Measurements from ENCODE around the gene MYD88. TPM values are rescaled to one million over a fixed set of nuclear protein-coding genes. Genes with fewer than 3 reads are reported as not detected.

MYD88 gene
- total and polyA plus RNA-seq, 9 of the 15 experiments (the other 6 are each of a cell fraction or from before 2014, with no cell fraction given), result 3.2 to 47.3 (median 27.6) TPM

- no peak overlapping the region for H2AFZ ChIP-seq (ENCODE audit: low read depth, low read length)
- CTCF ChIA-PET (ENCODE audit: low intra/inter-chr PET ratio), result no interaction called here
- POLR2A ChIA-PET, result no interaction called here
- H4K20me1 ChIP-seq (replicated peaks; ENCODE audit: control insufficient read depth, insufficient read depth, low read length), result peaks cover 24% of the 10 kb centered on the region
- H3K4me3 ChIP-seq, result no peak overlapping the region
- H3K9me1 ChIP-seq (ENCODE audit: control insufficient read depth, insufficient read depth, low read length), result peaks cover 2% of the 10 kb centered on the region
- H3K27ac ChIP-seq (ENCODE audit: extremely low read depth, low read depth, low read length), result no peak overlapping the region
- intact Hi-C loops (cut with micrococcal nuclease) (no loop called here), in situ Hi-C loops (cut with MboI) (no loop called here)
- DNase-seq (ENCODE audit: extremely low read depth in 1 of 4, low spot score in 3 of 4), result no peak
- WGBS (ENCODE audit: insufficient coverage, low coverage, missing lambda C conversion rate), result 47% methylated on average over 1 of the region's 1 CpG
- TF ChIP-seq DACH1 (IDR thresholded peaks at IDR 0.05; ENCODE audit: partially characterized antibody), result peak; percentile 25
- no peak for TF ChIP-seq LARP7 (IDR thresholded peaks at IDR 0.05)
- no peak for TF ChIP-seq U2AF1 (optimal IDR thresholded peaks at IDR 0.05; ENCODE audit: low read depth, low read length)
- no peak for TF ChIP-seq BCLAF1 (IDR thresholded peaks at IDR 0.05; ENCODE audit: borderline replicate concordance in 1 of 2, control insufficient read depth in 1 of 2, low read depth in 2 of 2, low read length in 1 of 2)
- 0 out of 2 replicates have a peak, but pooled peaks have one; percentile 23 for TF ChIP-seq ZNF609 (CRISPR knock-in tag; IDR thresholded peaks at IDR 0.05; ENCODE audit: borderline replicate concordance)
- TF ChIP-seq MAFF (IDR thresholded peaks at IDR 0.05; ENCODE audit: low read length), result no peak
- no peak overlapping the region for H3K9ac ChIP-seq (ENCODE audit: insufficient read depth in 1 of 2, low read depth in 2 of 2, low read length in 2 of 2)
- peaks cover 19 to 23% of the 10 kb centered on the region in 2 experiments for H3K4me1 ChIP-seq (replicated peaks in 1 of 2; ENCODE audit: control insufficient read depth in 2 of 2, insufficient read depth in 2 of 2, low read length in 2 of 2)
- no peak for FAIRE-seq
- ATAC-seq, result no peak
- BruUV-seq (replicated peaks), result no TSS peak
- H3K36me3 ChIP-seq (ENCODE audit: control insufficient read depth, insufficient read depth, low read length), result peaks cover 23% of the 10 kb centered on the region
- H3K79me2 ChIP-seq (ENCODE audit: control insufficient read depth, insufficient read depth, low read length), result peaks cover 86% of the 10 kb centered on the region
- H3K27me3 ChIP-seq (ENCODE audit: control insufficient read depth in 2 of 2, insufficient read depth in 2 of 2, low read length in 2 of 2), result no peaks in the 10 kb centered on the region
- no peak overlapping the region for H3K4me2 ChIP-seq (ENCODE audit: insufficient read depth, low read length)
- no peaks in the 10 kb centered on the region for H3K9me3 ChIP-seq (replicated peaks; ENCODE audit: control insufficient read depth, insufficient read depth, low read depth, low read length)
These were observed 30.5 kb downstream of the MYD88 start for GRCh38 chr3:38169027-38169317.
